Ascending aorta (tissue), 2 donors: ENCODE measurements around the gene NOTCH4. TPM values are rescaled to one million over a fixed set of nuclear protein-coding genes. Genes with fewer than 3 reads are reported as not detected.
"Not testable (repeated sequence)": the region's sequence is repeated elsewhere in the genome, so short reads cannot be mapped to it uniquely, and the experiment has no call there.

ENCODE experiments used
- DNase-seq, 2 donors: peaks; one replicate each; pipeline ENCODE4 v3.0.0-alpha.2; 2019; ENCODE audit warnings: low spot score in 2 of 2
- H3K27ac ChIP-seq, 2 donors: fragments of 200-600 bp; sonication (generic); one replicate each; pipeline ENCODE4 v1.5.1; 2016 to 2017; ENCODE audit warnings: mild to moderate bottlenecking in 1 of 2
- H3K27me3 ChIP-seq: fragments of 200-600 bp; sonication (generic); one replicate; pipeline ENCODE4 v1.5.1; 2017
- H3K36me3 ChIP-seq, 2 donors: fragments of 200-600 bp; sonication (generic); one replicate each; pipeline ENCODE4 v1.5.1; 2016
- H3K4me1 ChIP-seq, 2 donors: fragments of 200-600 bp; sonication (generic); one replicate each; pipeline ENCODE4 v1.5.1; 2016 to 2017; ENCODE audit warnings: mild to moderate bottlenecking in 1 of 2
- H3K4me3 ChIP-seq, 2 donors: fragments of 200-600 bp; sonication (generic); one replicate each; pipeline ENCODE4 v1.5.1; 2016 to 2017; ENCODE audit warnings: mild to moderate bottlenecking in 1 of 2
- H3K9me3 ChIP-seq, 2 donors: fragments of 200-600 bp; sonication (generic); one replicate each; pipeline ENCODE4 v1.5.1; 2016
- intact Hi-C: fragments of 100-400 bp; cut with DNase I; formaldehyde crosslinking; loops from one replicate; pipeline ENCODE4 v1.15.1; 2023
- total RNA-seq: library from RNA; depleted of rRNA; stranded (reverse); fragments of >200 nt; gene quantifications from one replicate; pipeline ENCODE4 v1.1.0, GENCODE V29; 2016
- TF ChIP-seq, protein P1 (sequence below), 3 experiments: fragments of 200-600 bp in 2 of 3; fragments of 450-650 bp in 1 of 3; sonication (generic) in 2 of 3; IDR thresholded peaks; one replicate each; pipeline ENCODE4 v1.5.1; 2016 to 2019; ENCODE audit warnings: antibody characterized with exemption in 3 of 3, mild to moderate bottlenecking in 1 of 3, moderate library complexity in 1 of 3

Gene NOTCH4
- total RNA-seq, result 198 TPM

DNA sequence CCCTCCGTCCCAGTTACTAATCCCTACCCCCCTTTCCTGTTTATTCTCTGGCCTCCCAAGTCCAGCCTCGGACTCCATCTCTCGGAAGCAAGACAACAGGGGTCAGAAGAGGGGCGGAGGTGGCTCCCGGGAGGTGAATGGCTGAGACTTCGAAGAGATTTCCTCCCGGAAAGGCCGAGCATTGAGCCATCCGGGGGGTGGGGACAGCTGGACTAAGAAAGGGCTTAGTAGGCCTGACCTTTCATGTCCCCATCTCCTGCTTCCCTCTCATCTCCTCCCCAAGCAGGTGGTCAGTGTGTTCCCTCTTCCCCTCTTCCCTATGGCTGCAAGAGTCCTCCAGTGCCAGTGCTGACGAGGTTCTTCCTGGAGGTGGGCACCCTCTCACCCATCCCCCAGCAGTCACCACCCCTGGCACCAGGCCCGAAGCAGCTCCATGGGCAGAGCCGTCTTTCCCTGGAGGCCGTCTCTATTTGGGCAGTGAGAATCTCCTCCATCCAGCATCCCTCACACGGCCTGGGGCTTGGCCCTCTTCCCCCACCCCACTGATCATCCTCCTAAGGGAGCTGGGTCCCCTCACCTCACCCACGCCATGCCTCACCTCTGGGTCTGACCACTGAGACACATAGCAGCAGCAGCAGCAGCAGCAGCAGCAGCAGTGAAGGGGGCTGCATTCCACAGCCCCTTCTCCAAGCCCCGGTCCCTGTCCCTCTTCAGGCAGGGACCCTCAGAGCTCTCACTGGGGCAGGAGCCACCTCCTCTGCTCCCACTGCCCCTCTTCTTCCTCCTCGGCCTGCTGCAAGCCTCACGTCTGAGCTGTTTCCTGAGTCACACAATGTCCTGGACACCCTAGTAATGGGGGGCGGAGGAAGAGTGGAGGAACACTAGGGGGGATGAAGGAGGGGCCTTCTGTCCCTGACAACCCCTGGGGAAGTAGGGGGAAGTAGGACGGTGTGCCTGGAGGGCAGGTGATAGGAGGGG lies at the start of gene NOTCH4:
NOTCH4 (minus strand) TSS at position 810 of the 978 bp plus-strand sequence; CDS start at position 671, 139 bp downstream.
- intact Hi-C loops, result no loop called here
- no peaks in the 10 kb centered on the region for H3K9me3 ChIP-seq
- H3K36me3 ChIP-seq, result no peaks in the 10 kb centered on the region
- no peaks in the 10 kb centered on the region for H3K4me1 ChIP-seq
- H3K27me3 ChIP-seq, result no peaks in the 10 kb centered on the region
- no peak within 1 kb of the TSS for H3K4me3 ChIP-seq
- H3K27ac ChIP-seq, result peak within 1 kb of the TSS in 1 of 2 donors; percentile 34
- DNase-seq, result peak in 1 of 2 donors; percentile 40
- TF ChIP-seq, protein P1, sequence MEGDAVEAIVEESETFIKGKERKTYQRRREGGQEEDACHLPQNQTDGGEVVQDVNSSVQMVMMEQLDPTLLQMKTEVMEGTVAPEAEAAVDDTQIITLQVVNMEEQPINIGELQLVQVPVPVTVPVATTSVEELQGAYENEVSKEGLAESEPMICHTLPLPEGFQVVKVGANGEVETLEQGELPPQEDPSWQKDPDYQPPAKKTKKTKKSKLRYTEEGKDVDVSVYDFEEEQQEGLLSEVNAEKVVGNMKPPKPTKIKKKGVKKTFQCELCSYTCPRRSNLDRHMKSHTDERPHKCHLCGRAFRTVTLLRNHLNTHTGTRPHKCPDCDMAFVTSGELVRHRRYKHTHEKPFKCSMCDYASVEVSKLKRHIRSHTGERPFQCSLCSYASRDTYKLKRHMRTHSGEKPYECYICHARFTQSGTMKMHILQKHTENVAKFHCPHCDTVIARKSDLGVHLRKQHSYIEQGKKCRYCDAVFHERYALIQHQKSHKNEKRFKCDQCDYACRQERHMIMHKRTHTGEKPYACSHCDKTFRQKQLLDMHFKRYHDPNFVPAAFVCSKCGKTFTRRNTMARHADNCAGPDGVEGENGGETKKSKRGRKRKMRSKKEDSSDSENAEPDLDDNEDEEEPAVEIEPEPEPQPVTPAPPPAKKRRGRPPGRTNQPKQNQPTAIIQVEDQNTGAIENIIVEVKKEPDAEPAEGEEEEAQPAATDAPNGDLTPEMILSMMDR (IDR thresholded peaks at IDR 0.05), result no peak

DNA sequence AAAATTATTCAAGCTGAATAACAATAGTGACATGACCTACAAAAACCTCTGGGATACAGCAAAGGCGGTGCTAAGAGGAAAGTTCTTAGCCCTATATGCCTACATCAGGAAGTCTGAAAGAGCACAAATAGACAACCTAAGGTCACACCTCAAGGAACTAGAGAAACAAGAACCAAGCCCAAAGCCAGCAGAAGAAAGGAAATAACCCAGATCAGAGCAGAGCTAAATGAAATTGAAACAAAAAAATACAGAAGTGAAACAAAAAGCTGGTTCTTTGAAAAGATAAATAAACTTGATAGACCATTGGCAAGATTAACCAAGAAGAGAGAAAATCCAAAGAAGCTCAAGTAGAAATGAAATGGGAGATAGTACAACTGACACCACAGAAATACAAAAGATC lies 47.6 kb upstream of the NOTCH4 start:
- no peaks in the 10 kb centered on the region for H3K27me3 ChIP-seq

DNA sequence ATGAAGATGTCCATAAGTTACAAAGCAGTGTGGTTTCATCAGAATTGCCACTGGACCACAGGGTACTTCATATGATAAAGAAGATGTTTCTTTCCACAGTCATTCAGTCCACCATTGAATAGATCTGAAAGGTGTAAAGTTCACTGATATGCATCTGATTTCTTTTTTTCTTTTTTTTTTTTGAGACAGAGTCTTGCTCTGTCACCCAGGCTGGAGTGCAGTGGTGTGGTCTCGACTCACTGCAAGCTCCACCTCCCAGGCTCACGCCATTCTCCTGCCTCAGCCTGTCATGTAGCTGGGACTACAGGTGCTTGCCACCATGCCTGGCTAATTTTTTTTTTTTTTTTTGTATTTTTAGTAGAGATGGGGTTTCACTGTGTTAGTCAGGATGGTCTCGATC lies 44.6 kb upstream of the NOTCH4 start:
- intact Hi-C loops, H3K27me3 ChIP-seq, DNase-seq, H3K4me3 ChIP-seq, H3K4me1 ChIP-seq, H3K27ac ChIP-seq, H3K9me3 ChIP-seq, H3K36me3 ChIP-seq: not testable (repeated sequence)

More for the DNA sequence above, 47.6 kb upstream of the NOTCH4 start:
- Histone ChIP-seq H3K27ac (no peak overlapping the region), H3K4me1 (no peaks in the 10 kb centered on the region), H3K4me3 (no peak overlapping the region), H3K9me3 (no peaks in the 10 kb centered on the region), H3K36me3 (no peaks in the 10 kb centered on the region)
- TF ChIP-seq, protein P1 (IDR thresholded peaks at IDR 0.05), result no peak
- intact Hi-C loops, result no loop called here
- no peak for DNase-seq

DNA sequence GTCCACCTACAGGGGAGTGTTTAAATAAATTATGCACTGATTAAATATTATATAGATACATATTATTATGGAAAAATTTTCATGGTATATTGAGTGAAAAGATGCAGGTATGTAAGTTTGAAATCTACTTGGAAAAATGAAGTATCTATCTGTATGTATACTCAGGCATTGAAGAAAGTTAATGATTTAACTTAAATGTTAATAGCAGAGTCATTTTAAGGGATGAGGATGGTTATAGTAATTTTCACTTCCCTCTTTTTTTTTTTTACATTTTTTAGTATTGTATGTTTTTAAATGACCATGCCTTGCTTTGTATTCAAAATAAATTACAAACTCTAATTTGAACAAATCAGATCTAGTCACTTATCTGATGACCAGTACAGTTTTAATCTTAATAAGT lies 43.2 kb upstream of the NOTCH4 start:
- H3K9me3 ChIP-seq, result no peaks in the 10 kb centered on the region
- intact Hi-C loops, result no loop called here
- TF ChIP-seq, protein P1 (IDR thresholded peaks at IDR 0.05), result no peak

DNA sequence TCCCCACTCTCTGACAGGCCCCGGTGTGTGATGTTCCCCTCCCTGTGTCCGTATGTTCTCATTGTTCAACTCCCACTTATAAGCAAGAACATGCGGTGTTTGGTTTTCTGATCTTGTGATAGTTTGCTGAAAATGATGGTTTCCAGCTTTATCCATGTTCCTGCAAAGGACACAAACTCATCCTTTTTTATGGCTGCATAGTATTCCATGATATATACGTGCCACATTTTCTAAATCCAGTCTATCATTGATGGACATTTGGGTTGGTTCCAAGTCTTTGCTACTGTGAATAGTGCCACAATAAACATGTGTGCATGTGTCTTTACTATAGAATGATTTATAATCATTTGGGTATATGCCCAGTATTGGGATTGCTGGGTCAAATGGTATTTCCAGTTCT lies 33.4 kb upstream of the NOTCH4 start:
- H3K4me1 ChIP-seq, H3K27ac ChIP-seq, H3K27me3 ChIP-seq, DNase-seq, intact Hi-C loops, H3K36me3 ChIP-seq, H3K9me3 ChIP-seq, H3K4me3 ChIP-seq: not testable (repeated sequence)

More for the DNA sequence above, 43.2 kb upstream of the NOTCH4 start:
- Histone ChIP-seq H3K4me3 (no peak overlapping the region), H3K27me3 (no peaks in the 10 kb centered on the region), H3K4me1 (no peaks in the 10 kb centered on the region), H3K27ac (no peak overlapping the region), H3K36me3 (no peaks in the 10 kb centered on the region)
- DNase-seq, result no peak

DNA sequence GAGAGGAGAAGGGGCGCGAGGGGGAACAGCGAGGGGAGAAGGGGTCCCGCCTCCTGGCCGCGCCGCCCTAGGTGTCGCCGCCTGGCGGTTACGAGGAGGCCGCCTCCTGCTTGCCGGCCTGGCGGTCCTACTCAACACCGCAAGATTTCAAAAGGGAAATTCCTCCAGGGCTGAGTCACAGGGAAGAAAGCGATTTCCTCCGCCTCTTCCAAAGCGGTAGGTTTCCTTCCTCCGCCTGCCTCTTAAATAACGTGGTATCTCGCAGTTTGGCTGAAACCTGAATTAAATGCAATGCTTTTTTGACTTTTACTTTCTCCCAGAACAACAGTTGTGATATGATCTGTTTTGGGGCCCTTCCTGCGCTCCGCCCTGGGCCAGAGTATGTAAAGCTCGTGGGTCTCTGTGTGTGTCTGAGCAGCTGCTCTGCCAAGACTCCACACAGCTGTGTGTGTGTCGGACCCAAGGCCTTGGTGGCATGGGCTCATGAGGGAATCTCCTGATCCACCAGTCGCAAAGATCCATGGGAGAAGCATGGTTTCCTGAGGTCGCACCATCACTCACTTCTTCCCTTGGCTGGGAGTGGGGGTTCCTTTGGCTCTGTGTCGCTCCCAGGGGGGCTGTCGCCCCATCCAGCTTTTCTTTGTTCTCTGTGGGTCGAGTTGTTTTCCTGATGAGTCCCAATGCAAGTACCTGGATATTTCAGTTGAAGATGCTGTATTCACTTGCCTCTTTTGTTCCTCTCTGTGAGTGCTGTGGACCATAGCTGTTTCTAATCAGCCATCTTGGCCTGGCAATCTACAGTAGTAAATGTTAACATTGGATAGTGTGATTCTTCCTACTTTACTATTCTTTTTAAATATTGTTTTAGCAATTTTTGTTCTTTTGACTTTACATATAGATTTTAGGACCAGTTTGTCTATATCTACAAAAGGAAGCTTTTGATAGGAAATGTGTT lies 31.6 kb upstream of the NOTCH4 start:
- H3K4me1 ChIP-seq, result peaks cover 0 to 3% of the 10 kb centered on the region in 2 donors
- peak overlapping the region; percentile 46 to 62 for H3K4me3 ChIP-seq
- DNase-seq, result peak in 1 of 2 donors; percentile 86
- H3K27me3 ChIP-seq, result no peaks in the 10 kb centered on the region
- intact Hi-C loops, result loop anchor here (1.0 kb wide), 1 partner anchor 10 kb away; no protein-coding TSS in a partner anchor
- H3K27ac ChIP-seq, result peak overlapping the region; percentile 53 to 56
- no peaks in the 10 kb centered on the region for H3K9me3 ChIP-seq
- no peaks in the 10 kb centered on the region for H3K36me3 ChIP-seq
- TF ChIP-seq, protein P1 (IDR thresholded peaks at IDR 0.05), result peak; percentile 45 to 77 (median 67)
